HL-60 (cell line): ENCODE data around the gene CAMTA1.

Experiments used
- DNase-seq, 2 experiments: peaks; one replicate each; pipeline ENCODE4 v3.0.0-alpha.2; 2010 to 2020; ENCODE audit warnings: low read depth in 1 of 2, low spot score in 1 of 2
- H3K27ac ChIP-seq: fragments of 250-450 bp; sonication (Bioruptor Pico); replicated peaks from 2 replicates; pipeline ENCODE4 v1.5.1; 2020; ENCODE audit warnings: mild to moderate bottlenecking, moderate library complexity
- H3K27me3 ChIP-seq: fragments of 250-450 bp; sonication (Bioruptor Pico); 2 replicates; pipeline ENCODE4 v1.5.1; 2021; ENCODE audit warnings: mild to moderate bottlenecking, moderate library complexity; ENCODE audit not compliant: insufficient read depth, poor library complexity, severe bottlenecking
- H3K4me3 ChIP-seq: replicated peaks from 2 replicates; pipeline ENCODE4 v1.5.1; 2011; ENCODE audit warnings: mild to moderate bottlenecking, control low read depth, low read length; ENCODE audit not compliant: insufficient read depth
- CTCF ChIP-seq: IDR thresholded peaks from one replicate; pipeline ENCODE4 v1.5.1; 2011; ENCODE audit warnings: low read length, control low read depth, inconsistent platforms; ENCODE audit not compliant: insufficient read depth
- GABPA ChIP-seq: IDR thresholded peaks from 2 replicates; pipeline ENCODE4 v1.6.1; 2012; ENCODE audit warnings: low read depth
- POLR2AphosphoS5 ChIP-seq: IDR thresholded peaks from 2 replicates; pipeline ENCODE4 v1.6.1; 2012; ENCODE audit warnings: low read depth
- SPI1 ChIP-seq: IDR thresholded peaks from 2 replicates; pipeline ENCODE4 v1.6.1; 2012; ENCODE audit warnings: low read depth, mild to moderate bottlenecking, borderline replicate concordance
- TF ChIP-seq, protein P1 (sequence below): IDR thresholded peaks from 2 replicates; pipeline ENCODE4 v1.6.1; 2012; ENCODE audit warnings: low read depth; ENCODE audit not compliant: insufficient replicate concordance

CAMTA1 gene

DNA sequence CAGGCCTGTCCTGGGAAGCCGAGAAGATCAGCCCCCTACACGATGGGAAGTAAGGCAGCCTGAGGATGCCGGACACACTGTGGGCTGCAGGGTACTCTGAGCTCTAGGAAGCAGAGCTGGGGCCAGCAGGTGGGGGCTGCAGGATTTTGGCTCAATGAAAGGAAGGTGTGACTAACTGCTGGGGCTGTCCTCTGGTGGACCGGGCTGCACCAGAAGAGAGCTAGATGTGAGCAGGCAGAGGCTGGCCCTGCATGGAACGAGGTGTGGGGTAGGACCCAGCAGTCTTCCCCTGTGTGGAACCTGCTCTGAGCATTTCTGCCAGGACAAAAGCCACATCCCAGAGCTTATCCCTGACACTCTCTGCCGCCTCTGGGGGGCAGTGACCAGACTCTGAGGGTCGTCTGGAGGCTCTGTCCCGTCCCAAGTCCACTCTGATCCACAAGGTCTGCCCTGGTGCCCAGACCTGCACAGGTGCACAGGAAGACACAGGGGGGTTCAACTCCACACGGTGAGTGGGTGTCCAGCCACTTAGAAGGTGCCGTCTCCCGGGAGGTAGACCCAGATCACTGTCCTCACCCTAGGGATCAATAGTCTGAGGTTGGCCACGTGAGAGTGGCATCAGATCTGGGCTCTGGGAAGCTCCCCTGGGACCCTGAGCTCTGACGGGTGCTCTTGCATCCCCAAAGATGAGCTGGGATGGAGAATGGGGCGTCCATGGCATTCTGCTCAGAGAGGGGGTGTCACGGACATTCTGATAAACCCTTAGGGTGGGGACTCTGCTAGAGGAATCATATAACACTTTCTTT lies 798.2 kb downstream of the CAMTA1 start:
- no peak for DNase-seq
- Histone ChIP-seq H3K4me3 (no peak overlapping the region), H3K27me3 (no peaks in the 10 kb centered on the region), H3K27ac (no peak overlapping the region)
- TF ChIP-seq, protein P1, sequence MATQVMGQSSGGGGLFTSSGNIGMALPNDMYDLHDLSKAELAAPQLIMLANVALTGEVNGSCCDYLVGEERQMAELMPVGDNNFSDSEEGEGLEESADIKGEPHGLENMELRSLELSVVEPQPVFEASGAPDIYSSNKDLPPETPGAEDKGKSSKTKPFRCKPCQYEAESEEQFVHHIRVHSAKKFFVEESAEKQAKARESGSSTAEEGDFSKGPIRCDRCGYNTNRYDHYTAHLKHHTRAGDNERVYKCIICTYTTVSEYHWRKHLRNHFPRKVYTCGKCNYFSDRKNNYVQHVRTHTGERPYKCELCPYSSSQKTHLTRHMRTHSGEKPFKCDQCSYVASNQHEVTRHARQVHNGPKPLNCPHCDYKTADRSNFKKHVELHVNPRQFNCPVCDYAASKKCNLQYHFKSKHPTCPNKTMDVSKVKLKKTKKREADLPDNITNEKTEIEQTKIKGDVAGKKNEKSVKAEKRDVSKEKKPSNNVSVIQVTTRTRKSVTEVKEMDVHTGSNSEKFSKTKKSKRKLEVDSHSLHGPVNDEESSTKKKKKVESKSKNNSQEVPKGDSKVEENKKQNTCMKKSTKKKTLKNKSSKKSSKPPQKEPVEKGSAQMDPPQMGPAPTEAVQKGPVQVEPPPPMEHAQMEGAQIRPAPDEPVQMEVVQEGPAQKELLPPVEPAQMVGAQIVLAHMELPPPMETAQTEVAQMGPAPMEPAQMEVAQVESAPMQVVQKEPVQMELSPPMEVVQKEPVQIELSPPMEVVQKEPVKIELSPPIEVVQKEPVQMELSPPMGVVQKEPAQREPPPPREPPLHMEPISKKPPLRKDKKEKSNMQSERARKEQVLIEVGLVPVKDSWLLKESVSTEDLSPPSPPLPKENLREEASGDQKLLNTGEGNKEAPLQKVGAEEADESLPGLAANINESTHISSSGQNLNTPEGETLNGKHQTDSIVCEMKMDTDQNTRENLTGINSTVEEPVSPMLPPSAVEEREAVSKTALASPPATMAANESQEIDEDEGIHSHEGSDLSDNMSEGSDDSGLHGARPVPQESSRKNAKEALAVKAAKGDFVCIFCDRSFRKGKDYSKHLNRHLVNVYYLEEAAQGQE = no peak
- TF ChIP-seq SPI1 = no peak
- no peak for TF ChIP-seq POLR2AphosphoS5
- TF ChIP-seq GABPA = no peak
- no peak for TF ChIP-seq CTCF

GRCh38 chr1:7584157-7584556 lies 798.9 kb downstream of the CAMTA1 start:
- Histone ChIP-seq H3K27ac (no peak overlapping the region), H3K4me3 (no peak overlapping the region), H3K27me3 (no peaks in the 10 kb centered on the region)
- TF ChIP-seq GABPA = no peak
- no peak for TF ChIP-seq CTCF
- TF ChIP-seq, protein P1 = no peak
- TF ChIP-seq POLR2AphosphoS5 = no peak
- no peak for TF ChIP-seq SPI1
- no peak for DNase-seq

GRCh38 chr1:7584643-7585042 lies 799.4 kb downstream of the CAMTA1 start:
- Histone ChIP-seq H3K27ac (no peak overlapping the region), H3K27me3 (no peaks in the 10 kb centered on the region), H3K4me3 (no peak overlapping the region)
- DNase-seq = no peak
- no peak for TF ChIP-seq POLR2AphosphoS5
- TF ChIP-seq CTCF = no peak
- no peak for TF ChIP-seq SPI1
- TF ChIP-seq, protein P1 = no peak
- TF ChIP-seq GABPA = no peak
